Keratinocyte (primary cell): ENCODE results near the gene TROAP.

Experiments
- EZH2 ChIP-seq: IDR thresholded peaks from one replicate; pipeline ENCODE4 v1.6.1; 2012; ENCODE audit warnings: inconsistent platforms, mild to moderate bottlenecking, low read length, moderate library complexity
- TF ChIP-seq, protein P1 (sequence below), 3 experiments: IDR thresholded peaks in 1 of 3; conservative IDR thresholded peaks in 1 of 3; optimal IDR thresholded peaks in 1 of 3; 2 replicates in 2 of 3; 3 replicates in 1 of 3; pipeline versions ENCODE3 to v1.5.1; 2011; ENCODE audit warnings: low read length in 3 of 3, mild to moderate bottlenecking in 3 of 3, moderate library complexity in 2 of 3, control low read depth in 1 of 3, inconsistent platforms in 1 of 3; ENCODE audit not compliant: insufficient read depth in 2 of 3; ENCODE audit errors: extremely low read depth in 1 of 3

DNA sequence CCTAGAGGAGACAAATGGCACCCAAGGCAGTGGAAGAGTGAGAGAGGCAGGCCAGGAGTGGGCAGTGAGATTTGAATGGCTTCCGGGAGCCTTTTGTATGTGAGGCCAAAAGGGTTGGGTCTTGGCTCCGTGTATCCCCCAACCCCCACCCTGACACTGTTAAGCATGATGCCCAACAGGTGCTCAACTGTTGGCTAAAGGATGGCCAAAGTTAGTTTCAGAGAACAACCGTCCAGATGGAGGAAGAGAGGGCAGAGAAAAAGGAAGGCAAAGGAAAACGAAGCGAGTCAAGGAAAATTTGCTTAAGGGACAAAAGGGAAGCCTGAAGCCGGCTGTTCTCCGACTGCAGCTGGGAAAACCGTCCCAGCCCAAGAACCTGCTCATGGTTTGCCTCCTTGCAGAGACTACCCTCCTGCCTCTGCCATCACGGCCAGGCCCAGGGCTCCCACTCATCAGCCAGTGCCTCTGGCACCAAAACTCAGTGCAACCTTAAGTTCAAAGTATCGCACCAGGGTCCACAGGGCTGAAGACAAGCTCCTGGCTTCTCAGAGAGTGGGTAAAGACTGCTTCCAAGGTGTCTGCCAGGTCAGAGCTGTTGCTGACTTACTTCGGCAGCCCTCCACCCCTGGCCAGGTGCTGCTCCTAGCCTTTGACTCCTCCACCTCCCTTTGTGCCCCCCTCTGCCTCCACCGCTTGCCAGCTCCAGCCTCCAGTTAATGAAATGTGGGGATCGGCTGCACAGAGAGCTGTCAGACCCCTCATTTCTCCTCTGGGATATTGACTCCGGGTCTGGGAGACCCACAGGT lies 18.1 kb downstream of the TROAP start:
- TF ChIP-seq, protein P1, sequence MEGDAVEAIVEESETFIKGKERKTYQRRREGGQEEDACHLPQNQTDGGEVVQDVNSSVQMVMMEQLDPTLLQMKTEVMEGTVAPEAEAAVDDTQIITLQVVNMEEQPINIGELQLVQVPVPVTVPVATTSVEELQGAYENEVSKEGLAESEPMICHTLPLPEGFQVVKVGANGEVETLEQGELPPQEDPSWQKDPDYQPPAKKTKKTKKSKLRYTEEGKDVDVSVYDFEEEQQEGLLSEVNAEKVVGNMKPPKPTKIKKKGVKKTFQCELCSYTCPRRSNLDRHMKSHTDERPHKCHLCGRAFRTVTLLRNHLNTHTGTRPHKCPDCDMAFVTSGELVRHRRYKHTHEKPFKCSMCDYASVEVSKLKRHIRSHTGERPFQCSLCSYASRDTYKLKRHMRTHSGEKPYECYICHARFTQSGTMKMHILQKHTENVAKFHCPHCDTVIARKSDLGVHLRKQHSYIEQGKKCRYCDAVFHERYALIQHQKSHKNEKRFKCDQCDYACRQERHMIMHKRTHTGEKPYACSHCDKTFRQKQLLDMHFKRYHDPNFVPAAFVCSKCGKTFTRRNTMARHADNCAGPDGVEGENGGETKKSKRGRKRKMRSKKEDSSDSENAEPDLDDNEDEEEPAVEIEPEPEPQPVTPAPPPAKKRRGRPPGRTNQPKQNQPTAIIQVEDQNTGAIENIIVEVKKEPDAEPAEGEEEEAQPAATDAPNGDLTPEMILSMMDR (optimal IDR thresholded peaks at IDR 0.05 in 1 of 3, IDR thresholded peaks at IDR 0.05 in 1 of 3, conservative IDR thresholded peaks at IDR 0.05 in 1 of 3; ENCODE audit: extremely low read depth in 1 of 3, insufficient read depth in 2 of 3, low read length in 3 of 3) = no peak
- TF ChIP-seq EZH2 = no peak
